ENCODE results near the gene CLASP2. TPM values are rescaled to one million over a fixed set of nuclear protein-coding genes. Genes with fewer than 3 reads are reported as not detected.

Gene CLASP2
- polyA plus RNA-seq, 3 donors, result 10.1 to 16.1 (median 13.9) TPM

GRCh38 chr3:33458446-33458845, 259.6 kb downstream of the CLASP2 start:
- no peak for DNase-seq
- Histone ChIP-seq H3K27me3 (ENCODE audit: control insufficient read depth in 2 of 2, insufficient read depth in 2 of 2, low read length in 2 of 2) (no peaks in the 10 kb centered on the region), H3K79me2 (ENCODE audit: insufficient read depth, low read length) (no peaks in the 10 kb centered on the region), H3K27ac (ENCODE audit: low read depth in 1 of 2, low read length in 2 of 2) (no peak overlapping the region), H4K20me1 (ENCODE audit: insufficient read depth, low read length) (no peaks in the 10 kb centered on the region), H2AFZ (ENCODE audit: insufficient read depth, low read depth, low read length, poor library complexity, severe bottlenecking) (no peak overlapping the region), H3K9ac (ENCODE audit: insufficient read depth, low read length, poor library complexity, severe bottlenecking) (no peak overlapping the region), H3K9me3 (replicated peaks in 1 of 2; ENCODE audit: control insufficient read depth in 1 of 2, insufficient read depth in 1 of 2, low read length in 2 of 2) (peaks cover 33 to 37% of the 10 kb centered on the region in 2 donors), H3K36me3 (replicated peaks in 1 of 2; ENCODE audit: control insufficient read depth in 1 of 2, insufficient read depth in 2 of 2, low read length in 2 of 2) (no peaks in the 10 kb centered on the region), H3K4me2 (replicated peaks; ENCODE audit: extremely low read depth, low read length, poor library complexity, severe bottlenecking) (no peak overlapping the region), H3K4me1 (ENCODE audit: control insufficient read depth in 1 of 2, insufficient read depth in 2 of 2, low read length in 2 of 2) (no peaks in the 10 kb centered on the region), H3K4me3 (replicated peaks in 1 of 3; ENCODE audit: low read depth in 2 of 3, low read length in 3 of 3) (no peak overlapping the region)
- Mint-ChIP-seq H3K9me3 (peaks cover 17 to 66% (median 53%) of the 10 kb centered on the region in 7 donors), H3K27me3 (ENCODE audit: low read depth in 3 of 3) (peaks cover 3 to 5% (median 3%) of the 10 kb centered on the region in 3 donors), H3K36me3 (peaks cover 0 to 3% of the 10 kb centered on the region in 2 donors), H3K4me1 (peaks cover 7% of the 10 kb centered on the region), H3K27ac (no peak overlapping the region), H3K4me3 (no peak overlapping the region)
- intact Hi-C loops (cut with micrococcal nuclease), result no loop called here
- 100% methylated on average over 3 of the region's 3 CpGs for WGBS (ENCODE audit: insufficient coverage)
- TF ChIP-seq CTCF (IDR thresholded peaks at IDR 0.05), result no peak

GRCh38 chr3:33456756-33457155, 261.3 kb downstream of the CLASP2 start:
- intact Hi-C loops (cut with micrococcal nuclease), result no loop called here
- WGBS (ENCODE audit: insufficient coverage), result 100% methylated on average over 2 of the region's 2 CpGs
- Histone ChIP-seq H3K4me2 (replicated peaks; ENCODE audit: extremely low read depth, low read length, poor library complexity, severe bottlenecking) (no peak overlapping the region), H3K9me3 (replicated peaks in 1 of 2; ENCODE audit: control insufficient read depth in 1 of 2, insufficient read depth in 1 of 2, low read length in 2 of 2) (peaks cover 33 to 42% of the 10 kb centered on the region in 2 donors), H3K9ac (ENCODE audit: insufficient read depth, low read length, poor library complexity, severe bottlenecking) (no peak overlapping the region), H3K27ac (ENCODE audit: low read depth in 1 of 2, low read length in 2 of 2) (no peak overlapping the region), H3K79me2 (ENCODE audit: insufficient read depth, low read length) (no peaks in the 10 kb centered on the region), H3K4me1 (ENCODE audit: control insufficient read depth in 1 of 2, insufficient read depth in 2 of 2, low read length in 2 of 2) (no peaks in the 10 kb centered on the region), H3K36me3 (replicated peaks in 1 of 2; ENCODE audit: control insufficient read depth in 1 of 2, insufficient read depth in 2 of 2, low read length in 2 of 2) (no peaks in the 10 kb centered on the region), H3K27me3 (ENCODE audit: control insufficient read depth in 2 of 2, insufficient read depth in 2 of 2, low read length in 2 of 2) (no peaks in the 10 kb centered on the region), H3K4me3 (replicated peaks in 1 of 3; ENCODE audit: low read depth in 2 of 3, low read length in 3 of 3) (no peak overlapping the region), H2AFZ (ENCODE audit: insufficient read depth, low read depth, low read length, poor library complexity, severe bottlenecking) (no peak overlapping the region), H4K20me1 (ENCODE audit: insufficient read depth, low read length) (no peaks in the 10 kb centered on the region)
- Mint-ChIP-seq H3K27me3 (ENCODE audit: low read depth in 3 of 3) (peaks cover 3 to 6% (median 4%) of the 10 kb centered on the region in 3 donors), H3K27ac (no peak overlapping the region), H3K36me3 (peaks cover 0 to 1% of the 10 kb centered on the region in 2 donors), H3K9me3 (peaks cover 18 to 63% (median 52%) of the 10 kb centered on the region in 7 donors), H3K4me3 (no peak overlapping the region), H3K4me1 (peaks cover 7% of the 10 kb centered on the region)
- no peak for TF ChIP-seq CTCF (IDR thresholded peaks at IDR 0.05)
- DNase-seq, result no peak
